EH (cell line): ENCODE results near the gene POLR2B.
"Not testable (repeated sequence)": the region's sequence is repeated elsewhere in the genome, so short reads cannot be mapped to it uniquely, and the experiment has no call there.

ENCODE experiments used
- DNase-seq: peaks from one replicate; pipeline ENCODE4 v3.0.0-alpha.2; 2015; ENCODE audit warnings: low read depth

The POLR2B gene

DNA sequence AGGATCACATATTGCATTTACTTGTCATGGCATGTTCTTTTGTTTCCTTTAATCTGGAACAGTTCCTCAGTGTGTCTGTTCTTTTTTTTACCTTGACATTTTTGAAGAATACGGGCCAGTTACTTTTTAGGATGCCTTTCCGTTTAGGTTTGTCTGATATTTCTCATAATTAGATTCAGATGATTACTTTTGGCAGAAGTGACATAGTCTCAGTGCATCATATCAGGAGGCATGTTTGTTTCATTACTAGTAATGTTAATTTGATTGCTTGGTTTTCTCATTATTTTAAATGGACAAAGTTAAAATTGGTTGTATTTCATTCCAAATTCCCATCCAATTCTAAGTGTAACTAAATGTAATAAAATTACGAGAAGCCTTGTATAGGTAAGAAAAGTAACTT, 8.3 kb downstream of the POLR2B start:
- no peak for DNase-seq

DNA sequence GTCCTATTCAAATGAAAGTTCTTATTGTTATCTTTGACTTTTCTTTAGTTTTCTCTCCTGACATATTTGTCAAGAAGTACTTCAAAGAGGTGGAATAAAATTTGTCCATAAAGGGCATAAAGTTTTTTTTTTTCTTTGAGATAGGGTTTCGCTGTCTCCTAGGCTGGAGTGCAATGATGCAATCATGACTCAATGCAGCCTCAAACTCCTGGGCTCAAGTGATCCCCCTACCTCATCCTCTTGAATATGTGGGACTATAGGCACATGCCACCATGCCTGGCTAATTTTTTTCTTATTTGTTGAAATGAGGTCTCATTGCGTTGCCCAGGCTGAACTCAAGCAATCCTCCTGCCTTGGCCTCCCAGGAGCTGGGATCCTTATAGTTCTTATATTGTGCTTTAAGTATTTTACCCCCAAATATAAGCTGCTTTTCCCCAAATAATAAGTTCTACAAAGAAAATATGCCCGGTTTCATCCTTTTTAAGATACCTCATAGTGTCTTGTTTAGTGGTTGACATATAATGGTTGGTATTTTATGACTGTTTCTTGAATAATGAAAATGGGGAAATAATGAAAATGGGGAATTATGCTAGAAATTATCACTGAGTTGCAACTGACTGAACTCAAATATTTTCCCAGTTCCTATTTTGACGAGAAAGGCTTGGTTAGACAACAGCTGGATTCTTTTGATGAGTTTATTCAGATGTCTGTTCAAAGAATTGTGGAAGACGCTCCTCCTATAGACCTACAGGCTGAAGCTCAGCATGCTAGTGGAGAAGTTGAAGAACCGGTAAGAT, 11.6 kb downstream of the POLR2B start:
- DNase-seq = peak; percentile 34

DNA sequence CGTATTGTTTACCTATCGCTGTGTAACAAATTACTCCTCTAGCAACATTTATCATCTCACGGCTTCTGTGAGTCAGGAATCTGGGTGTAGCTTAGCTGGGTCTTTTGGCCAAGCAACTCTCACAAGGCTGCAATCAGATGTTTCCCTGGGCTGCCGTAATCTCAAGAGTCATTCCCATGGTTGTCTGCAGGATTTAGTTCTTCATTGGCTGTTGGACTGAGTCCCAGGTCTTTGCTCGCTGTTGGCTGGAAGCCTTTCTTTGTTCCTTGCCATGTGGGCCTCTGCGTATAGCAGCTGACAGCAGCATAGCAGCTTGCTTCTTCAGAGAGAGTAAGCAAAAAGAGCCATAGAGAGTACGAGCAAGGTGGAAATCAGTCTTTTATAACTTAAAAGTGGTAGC, 16.8 kb downstream of the POLR2B start:
- peak; percentile 53 for DNase-seq

DNA sequence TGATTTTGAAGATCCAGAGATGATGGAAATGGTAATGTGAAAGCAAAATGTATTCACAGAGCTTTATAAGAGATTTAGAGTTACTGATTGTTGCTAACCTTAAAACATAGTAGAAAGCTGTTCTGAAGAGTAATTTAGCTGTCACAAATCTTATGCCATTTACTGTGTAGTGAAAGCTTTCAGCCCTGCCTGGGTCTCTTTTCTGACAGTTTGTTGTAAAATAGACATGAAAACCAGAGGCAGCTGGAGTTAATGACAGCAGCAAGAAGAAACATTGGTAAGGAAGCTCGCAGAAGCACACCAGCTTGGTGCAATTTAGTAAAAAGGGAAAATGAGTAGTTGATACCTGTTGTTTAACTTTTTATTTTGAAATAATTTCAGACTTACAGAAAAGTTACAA, 21.1 kb downstream of the POLR2B start:
- DNase-seq = no peak

DNA sequence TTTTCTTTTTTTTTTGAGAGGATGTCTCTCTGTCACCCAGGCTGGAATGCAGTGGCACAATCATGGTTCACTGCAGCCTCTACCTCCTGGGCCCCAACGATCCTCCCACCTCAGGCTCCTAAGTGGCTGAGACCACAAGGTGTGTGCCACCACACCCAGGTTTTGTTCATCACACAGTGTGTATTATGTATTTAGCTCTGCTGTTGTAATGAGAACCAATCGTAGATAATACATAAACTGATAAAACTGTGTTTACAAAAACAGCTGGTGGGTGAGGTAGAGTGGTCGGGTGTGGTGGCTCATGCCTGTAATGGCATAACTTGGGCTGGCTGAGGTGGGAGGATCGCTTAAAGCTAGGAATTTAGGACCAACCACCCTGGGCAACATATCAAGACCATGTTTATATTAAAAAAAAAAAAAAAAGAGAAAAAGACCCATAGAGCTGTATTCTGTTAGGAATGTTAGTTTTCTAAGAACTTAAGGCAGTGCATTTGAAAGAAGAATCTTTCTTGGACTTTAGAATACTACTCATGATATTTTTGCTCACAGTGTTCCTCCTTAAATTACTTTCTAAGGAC, 34.9 kb downstream of the POLR2B start:
- DNase-seq = no peak

DNA sequence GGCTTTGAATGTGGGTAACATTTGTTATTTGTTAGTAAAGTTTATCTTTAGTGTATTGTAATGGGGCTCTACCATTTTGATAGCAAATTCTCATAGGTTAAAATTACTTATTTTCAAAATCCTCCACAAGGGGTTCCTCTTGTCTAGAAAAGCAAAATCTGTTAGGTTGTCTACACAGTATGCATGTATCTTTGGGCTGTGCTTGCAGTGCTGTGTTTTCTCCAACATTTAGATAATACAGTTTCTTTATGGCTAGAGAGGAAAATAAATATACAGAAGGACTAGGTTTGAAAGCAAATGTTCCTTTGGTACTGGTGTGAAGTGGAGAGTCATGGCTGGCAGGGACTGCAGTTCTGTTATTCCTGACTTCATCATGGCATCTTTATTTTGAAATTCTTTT, 40.3 kb downstream of the POLR2B start:
- peak; percentile 48 for DNase-seq

DNA sequence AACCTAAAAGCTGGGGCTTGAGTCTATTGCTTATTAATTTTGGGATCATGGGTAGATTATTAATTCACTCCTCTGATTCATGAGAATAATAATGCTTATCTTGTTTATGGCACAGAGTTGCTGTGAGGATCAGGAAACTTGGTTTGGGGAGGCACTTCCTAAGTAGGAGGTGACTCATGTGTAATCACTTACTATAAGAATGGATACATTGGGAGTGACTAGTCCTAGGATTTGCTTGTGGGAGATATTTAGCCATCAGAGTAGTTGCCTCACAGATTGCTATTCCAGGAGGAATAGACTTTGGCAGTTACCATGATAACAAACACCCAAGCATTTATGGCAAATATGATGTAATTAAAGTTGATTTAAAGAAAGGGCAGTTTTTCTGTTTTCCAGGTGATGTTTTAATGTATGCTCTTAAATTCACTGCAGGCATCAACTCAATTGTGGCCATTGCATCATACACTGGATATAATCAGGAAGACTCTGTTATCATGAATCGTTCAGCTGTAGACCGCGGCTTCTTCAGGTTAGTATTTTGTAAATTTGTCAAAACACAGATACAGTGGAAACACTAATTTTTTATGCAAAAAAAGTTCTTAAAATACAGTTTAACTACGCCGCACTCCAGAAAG, 41.9 kb downstream of the POLR2B start:
- DNase-seq = peak; percentile 87

DNA sequence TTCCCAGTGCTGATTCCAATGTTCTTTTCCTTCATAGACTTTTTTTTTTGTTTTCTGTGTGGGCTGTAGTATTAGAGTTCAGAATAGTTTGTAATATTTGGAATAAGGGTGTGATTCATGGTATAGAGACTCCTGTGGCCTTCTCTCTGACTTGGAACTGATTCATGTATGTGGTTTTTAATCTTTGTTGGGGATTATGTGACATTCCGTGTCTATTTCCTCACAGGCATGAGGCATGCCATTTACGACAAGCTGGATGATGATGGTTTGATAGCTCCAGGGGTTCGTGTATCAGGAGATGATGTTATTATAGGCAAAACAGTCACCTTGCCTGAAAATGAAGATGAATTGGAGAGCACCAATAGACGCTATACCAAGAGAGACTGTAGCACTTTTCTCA, 44.4 kb downstream of the POLR2B start:
- peak; percentile 96 for DNase-seq

DNA sequence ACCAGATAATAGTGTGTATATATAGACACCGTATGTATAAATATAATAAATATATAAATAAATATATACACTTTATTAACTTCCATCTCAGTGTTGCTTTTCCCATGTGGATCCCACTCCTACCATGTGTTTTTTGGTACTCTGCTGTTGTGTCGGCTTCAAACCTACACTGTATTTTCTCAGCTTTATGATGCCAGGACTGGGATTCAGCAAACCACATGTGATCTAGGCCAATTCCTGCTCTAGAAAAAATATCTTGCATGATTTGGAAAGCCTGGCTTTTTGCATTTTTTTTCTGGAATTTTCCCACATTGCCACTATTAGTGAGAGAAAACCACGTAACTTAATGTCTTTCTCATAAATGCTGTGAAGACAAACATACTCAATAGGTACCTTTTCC, 55.8 kb downstream of the POLR2B start:
- peak; percentile 54 for DNase-seq

DNA sequence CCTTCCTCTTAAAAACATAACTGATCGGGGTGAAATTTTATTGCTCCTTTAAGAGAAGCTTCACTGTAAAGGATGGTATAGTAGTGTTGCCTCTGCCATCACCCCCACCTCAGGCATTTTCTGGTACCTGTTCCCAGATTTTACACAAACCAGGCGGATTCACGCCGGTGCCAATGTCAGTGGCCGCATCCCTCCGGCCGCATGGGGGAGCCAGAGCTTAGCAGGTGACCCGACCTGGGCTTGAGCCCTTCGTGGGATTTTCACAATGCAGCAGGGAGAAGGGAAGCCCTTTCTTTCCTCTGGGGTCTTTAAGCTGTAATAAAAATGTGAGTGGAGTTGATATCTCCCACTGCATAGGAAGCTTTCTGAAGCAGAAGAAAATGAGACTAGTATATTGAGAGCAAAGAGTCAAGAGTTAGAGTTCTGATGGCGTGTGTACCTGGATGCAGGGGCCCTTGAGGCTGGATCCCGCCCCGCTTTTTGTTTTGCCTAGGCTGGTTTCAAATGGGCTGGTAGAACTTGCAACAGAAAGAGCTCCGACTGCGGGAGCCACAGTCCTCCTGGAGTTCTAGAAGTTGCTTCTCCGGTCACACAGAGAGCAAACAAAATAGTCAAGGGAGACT, 59.4 kb downstream of the POLR2B start:
- DNase-seq = peak; percentile 47

DNA sequence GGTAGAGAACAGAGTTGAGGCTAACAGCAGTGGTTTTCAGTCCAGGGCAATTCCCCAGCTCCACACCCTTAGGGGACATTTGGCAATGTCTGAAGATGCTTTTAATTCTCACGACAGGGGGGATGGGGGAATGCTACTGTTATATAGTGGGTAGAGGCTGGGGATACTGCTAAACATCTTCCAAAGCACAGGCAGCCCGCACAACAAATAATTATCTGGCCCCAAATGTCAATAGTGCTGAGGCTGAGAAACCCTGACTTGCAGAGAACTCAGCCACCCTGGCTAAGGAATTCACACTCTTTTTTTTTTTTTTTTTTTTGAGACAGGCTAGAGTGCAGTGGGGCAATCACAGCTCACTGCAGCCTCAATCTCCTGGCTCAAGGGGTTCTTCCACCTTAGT, 60.6 kb downstream of the POLR2B start:
- peak; percentile 78 for DNase-seq

DNA sequence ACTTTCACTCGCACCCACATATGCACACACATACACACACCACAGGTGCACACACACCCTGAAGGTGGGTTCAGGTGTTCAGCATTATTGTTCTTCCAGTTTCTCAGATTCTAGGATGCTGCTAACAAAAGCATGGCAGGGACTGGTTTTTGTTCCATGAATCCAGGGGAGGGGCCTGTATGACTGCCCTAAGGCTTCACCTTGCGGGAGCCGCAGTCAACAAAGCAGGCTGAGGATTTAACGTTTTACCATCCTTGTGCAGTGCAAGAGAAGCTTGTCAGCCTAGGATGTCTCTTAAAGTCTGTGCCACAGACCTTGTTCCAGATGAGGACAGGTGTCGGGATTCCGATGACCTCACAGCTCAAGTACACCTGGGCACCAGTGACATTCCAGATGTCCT, 61.8 kb downstream of the POLR2B start:
- DNase-seq = no peak

DNA sequence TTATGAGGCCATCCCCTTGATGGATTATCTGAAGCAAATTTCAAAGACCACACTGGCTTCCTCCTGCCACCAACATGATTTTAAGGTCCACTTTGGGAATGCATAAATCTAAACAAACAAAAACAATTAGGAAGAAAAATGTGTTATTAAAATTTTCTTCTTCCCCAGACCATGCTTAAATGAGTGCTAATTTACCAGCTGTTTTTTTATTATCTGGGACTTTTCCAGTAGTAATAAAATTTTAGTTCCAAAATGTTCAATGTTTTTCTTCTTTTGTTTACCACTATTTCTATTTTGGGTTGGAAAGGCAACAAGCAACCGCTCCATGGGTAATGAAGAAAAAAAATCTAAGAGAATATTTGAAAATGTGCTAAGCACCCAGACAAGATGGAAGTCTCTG, 62.3 kb downstream of the POLR2B start:
- no peak for DNase-seq

DNA sequence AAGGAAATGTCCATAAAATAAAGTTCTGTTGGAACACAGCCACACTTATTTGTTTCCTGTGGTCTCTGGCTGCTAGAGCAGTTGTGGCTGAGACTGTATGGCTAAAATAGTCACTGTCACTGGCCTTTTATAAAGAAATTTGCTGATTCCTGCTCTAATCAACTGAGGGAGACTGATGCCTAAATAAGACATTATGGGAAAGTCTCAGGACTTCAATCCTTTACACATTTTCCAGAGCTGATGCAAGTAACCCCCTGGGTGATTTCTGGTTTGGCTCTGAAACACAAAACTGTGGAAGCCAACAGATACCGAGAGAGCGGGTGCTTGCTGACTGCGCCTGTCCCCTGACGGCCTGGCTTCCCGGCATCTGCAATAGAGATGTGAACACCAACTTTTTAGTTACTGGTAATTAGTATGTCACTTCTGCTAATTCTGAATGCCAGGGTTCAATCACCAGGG, 64.0 kb downstream of the POLR2B start:
- peak; percentile 62 for DNase-seq

DNA sequence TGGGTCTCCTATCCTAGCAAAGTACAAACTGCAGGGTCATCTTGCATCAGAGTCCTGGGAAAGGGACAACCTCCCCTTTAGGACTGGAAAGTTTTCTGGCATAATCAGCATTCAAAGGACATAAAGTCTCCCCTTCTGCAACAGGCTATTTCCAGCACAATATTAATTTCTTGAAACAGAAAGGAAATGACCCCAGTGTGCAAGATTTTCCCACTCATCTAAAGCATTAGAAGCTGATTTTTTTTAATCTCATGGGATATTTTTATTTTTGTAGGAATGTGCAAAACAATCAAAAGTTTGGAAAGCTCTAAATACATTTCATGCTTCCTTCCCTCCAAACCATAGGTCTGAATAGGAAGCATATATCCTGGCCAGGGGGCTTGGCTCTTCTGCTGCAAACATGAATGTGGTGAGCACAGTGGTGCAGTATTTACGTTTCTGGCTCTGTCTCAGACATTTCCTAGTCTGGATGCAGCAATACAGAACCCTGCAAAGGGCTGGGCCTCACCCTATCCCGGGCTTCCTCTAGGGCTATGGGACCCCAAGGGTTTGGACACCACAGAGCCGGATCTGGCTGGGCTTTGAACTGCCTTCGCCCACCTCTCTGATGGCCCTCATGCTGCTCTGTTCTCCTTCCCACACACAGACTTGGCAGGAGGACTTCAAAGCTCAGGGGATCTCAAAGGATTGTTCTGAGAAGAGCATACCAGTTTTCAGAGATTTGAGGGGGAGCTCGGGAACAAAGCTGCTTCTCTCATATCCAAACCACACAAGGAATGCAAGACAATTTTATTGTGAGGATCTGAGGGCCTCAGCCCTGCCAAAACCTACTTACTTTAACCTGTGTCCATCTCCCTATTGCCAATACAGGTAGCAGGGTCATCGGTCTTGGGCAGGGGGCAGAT, 64.9 kb downstream of the POLR2B start:
- DNase-seq = peak; percentile 84

DNA sequence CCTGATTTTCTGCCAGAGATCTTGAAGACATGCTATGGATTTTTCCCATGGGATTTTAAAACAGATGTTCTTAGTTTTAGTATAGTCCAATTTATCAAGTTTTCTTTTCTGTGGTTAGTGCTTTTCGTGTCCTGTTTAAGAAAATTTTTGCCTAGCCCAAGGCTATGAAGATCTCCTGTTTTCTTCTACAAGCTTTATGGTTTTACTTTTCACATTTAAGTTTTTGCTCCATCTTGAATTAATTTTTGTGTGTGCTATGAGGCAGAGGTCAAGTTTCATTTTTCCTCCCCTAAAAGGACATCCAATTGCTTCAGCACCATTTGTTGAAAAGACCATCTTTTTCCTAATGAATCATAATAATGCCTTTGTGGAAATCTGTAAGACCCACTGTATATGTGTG, 65.6 kb downstream of the POLR2B start:
- DNase-seq = peak; percentile 95

DNA sequence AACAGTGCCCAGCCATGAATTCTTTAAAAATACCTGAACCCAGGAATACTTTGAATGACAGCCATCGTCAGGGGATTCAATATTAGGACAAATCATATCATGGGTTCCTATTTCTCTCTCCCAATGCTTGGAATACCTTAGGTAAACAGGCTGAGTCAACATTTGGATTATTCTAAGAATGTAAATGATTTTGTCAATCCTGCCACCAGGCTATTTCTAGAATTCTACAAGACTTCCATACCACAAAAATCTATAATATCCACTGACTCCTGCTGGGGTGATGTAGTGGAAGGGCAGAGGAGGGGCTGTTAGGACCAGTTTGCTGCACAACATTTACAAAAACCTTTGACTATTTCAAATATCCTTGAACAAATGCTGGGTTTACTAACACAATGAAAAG, 66.3 kb downstream of the POLR2B start:
- peak; percentile 90 for DNase-seq

DNA sequence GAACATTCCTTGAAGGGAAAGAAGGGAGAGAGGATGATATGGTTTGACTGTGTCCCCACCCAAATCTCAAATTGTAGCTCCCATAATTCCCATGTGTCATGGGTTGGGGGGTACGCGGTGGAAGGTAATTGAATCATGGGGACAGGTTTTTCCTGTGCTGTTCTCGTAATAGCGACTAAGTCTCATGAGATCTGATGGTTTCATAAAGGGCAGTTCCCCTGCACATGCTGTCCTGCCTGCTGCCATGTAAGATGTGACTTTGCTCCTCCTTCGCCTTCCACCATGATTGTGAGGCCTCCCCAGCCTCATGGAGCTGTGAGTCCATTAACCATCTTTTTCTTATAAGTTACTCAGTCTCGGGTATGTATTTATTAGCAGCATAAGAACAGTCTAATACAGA, 68.3 kb downstream of the POLR2B start:
- not testable (repeated sequence) for DNase-seq

DNA sequence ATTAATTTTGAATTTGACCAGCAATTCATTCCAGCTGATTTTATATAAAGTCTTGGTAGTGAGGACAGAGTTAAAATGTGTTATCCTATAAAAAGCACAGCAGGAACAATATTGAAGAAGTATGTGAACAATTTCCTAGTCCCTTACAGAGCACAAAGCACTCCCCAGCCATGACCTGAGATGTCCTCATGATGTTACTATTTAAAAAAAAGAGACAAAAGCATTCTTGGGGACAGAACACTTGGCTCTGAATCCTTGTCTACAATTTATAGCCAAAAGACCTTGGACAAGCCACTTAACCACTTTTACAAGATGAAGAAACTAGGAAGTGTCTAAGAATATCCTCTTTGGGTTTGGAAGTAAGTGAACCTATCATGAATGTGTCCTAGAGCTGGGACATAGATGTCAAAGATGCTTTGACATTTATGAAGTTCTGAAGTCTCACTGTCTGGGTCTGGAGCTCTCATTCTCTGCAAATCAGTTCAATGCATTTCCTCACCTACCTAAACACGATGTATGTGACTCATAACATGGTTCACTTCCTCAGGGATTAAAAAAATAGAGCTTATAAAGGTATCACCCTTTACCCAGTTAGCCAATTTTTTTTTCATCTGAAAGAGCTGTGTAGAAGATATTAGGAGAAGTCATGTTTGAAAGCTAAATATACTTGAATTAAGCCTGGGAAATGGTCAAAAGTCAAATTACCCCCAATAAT, 70.1 kb downstream of the POLR2B start:
- peak; percentile 85 for DNase-seq

DNA sequence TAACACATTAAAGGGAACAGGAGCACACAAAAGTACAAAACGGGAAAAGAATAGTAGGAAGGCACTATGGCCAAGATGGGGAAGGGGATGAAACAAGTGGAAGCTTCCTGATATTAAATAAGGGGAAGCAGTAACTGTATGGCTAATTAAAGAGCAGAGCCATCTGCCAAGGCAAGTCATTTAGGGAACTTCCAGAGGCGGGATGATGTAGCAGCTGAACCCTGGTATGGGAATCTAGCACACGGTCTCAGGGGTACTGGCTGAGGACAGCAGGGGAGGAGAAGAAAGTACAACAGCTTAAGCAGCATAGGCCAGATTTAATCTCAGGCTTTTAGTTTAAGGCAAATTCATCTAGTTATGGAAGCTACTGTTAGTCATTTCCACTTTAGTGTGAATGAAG, 72.4 kb downstream of the POLR2B start:
- DNase-seq = peak; percentile 44

DNA sequence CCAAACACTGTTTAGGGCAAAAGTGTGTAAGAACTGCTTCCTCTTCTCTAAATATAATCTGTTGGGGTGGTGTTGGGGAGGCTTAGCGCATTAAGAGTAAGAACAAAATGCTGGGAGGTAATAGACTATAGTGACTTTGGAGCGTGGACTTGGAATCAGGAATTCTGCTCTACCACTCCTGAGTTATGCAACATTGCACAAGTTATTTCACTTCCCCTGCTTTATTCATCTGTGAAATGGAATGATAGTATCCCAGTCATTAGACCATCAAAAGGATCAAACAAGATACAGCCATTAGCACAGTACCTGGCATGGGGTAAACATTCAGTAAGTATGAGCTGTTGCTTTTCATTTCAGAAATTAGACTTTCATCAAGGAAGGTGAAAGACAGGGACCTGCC, 72.8 kb downstream of the POLR2B start:
- no peak for DNase-seq
